ENCODE measurements around the gene PYGM. TPM values are rescaled to one million over a fixed set of nuclear protein-coding genes. Genes with fewer than 3 reads are reported as not detected.
"Not testable (repeated sequence)": the region's sequence is repeated elsewhere in the genome, so short reads cannot be mapped to it uniquely, and the experiment has no call there.

PYGM gene
- total RNA-seq, 1 experiment from 2014 or later: 11.6 TPM

- no peak for DNase-seq (ENCODE audit: low spot score)
- in situ Hi-C loops (cut with HindIII; ENCODE audit: low sequenced_read_pairs): no loop called here
Observed at GRCh38 chr11:64712430-64713015, 47.3 kb downstream of the PYGM start.

DNA sequence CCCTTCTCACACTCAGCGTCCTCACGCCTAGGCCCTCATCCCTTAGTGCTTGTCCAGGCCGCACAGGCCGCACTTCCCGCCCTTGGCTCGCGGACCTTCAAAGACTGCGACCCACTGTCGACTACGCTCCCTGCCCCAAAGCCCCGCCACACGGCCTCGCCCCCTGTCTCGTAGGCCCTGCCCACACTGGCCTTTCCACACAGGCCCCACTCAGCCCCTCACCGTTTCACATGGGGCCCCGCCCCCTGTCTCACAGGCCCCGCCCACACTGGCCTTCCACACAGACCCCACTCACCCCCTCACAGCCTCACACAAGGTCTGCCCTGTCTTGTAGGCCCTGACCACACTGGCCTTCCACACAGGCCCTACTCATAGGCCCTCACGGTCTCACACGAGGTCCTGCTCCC is 47.8 kb downstream of the PYGM start:
- in situ Hi-C loops (cut with HindIII; ENCODE audit: low sequenced_read_pairs): no loop called here
- DNase-seq (ENCODE audit: low spot score): no peak

- no peak for DNase-seq (ENCODE audit: low spot score)
- in situ Hi-C loops (cut with HindIII; ENCODE audit: low sequenced_read_pairs): no loop called here
Observed at GRCh38 chr11:64711138-64711955, 48.4 kb downstream of the PYGM start.

GRCh38 chr11:64710418-64711137 is 49.2 kb downstream of the PYGM start:
- in situ Hi-C loops (cut with HindIII; ENCODE audit: low sequenced_read_pairs): no loop called here
- DNase-seq (ENCODE audit: low spot score): no peak

DNA sequence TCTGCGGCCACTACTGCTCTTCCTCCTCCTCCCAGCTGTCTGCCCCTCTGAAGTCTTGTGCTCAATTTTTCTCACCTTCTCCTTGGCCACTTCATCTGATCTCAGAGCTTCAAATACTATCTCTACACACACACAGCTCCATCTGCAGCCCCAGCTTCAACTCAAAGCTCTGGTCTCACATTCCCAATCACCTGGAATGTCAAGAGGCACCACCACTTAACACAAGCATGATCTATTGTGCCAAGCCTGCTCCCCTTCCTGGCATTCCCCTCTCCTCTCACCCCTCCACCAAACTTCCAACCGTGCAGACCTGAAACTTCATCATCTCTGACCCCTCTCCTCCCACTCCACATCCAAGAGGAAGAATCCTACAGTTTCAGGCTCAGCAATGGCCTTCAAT is 54.3 kb downstream of the PYGM start:
- in situ Hi-C loops (cut with HindIII; ENCODE audit: low sequenced_read_pairs): no loop called here
- DNase-seq (ENCODE audit: low spot score): peak; percentile 6

DNA sequence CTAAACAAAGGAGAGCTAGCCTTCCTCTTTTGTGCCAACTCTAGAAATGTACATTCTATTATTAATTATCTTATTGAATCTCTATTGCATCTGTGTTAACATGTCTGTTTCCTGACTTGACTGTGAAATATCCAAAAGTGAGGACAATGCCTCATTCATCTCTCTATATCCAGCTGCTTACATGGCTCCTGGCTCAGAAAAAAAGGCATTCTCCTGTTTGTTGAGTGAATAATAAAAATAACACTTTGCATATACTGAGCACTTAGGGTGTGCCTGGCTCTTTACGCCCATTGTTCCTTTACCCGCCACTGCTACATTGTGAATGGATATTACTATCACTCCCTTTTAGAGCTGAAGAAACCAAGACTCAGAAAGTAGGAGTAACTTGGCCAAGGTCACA is 56.7 kb downstream of the PYGM start:
- no peak for DNase-seq (ENCODE audit: low spot score)
- in situ Hi-C loops (cut with HindIII; ENCODE audit: low sequenced_read_pairs): no loop called here

- DNase-seq (ENCODE audit: low spot score); in situ Hi-C loops (cut with HindIII; ENCODE audit: low sequenced_read_pairs): not testable (repeated sequence)
Observed at GRCh38 chr11:64701956-64702355, 57.8 kb downstream of the PYGM start.

GRCh38 chr11:64698427-64698826 is 61.3 kb downstream of the PYGM start:
- DNase-seq (ENCODE audit: low spot score): no peak
- in situ Hi-C loops (cut with HindIII; ENCODE audit: low sequenced_read_pairs): no loop called here

DNA sequence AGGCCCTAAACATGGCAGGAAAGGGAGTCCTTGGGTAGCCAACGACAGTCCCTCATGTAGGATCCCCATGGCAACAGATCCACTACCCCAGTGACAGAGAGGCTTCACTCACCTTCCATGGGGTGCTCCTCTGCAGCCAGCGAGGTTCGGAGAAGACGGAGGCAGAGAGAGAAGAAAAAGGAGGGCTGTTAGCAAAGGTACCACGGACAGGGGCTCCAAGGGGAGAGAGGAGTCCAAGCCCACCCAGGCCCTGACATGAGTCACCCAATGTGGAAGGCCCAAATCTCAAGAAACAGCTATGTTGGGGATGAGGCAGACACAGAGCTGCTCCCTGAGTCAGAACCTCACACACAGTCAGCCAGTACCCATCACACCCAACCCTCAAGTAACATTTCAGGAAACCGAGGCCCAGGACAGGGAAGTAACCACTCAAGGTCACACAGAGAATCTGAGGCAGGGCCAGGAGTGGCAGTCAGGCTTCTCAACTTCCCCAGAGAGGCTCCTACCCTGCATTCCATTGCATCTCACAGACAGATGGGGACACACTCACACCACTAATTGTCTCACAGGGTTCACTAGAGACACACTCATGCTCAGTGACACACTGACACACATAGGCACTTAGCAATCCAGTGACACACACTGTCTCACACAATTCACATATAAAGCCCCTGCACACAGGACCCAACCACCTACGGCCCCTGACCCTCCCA is 62.0 kb downstream of the PYGM start:
- peak; percentile 3 for DNase-seq (ENCODE audit: low spot score)
- in situ Hi-C loops (cut with HindIII; ENCODE audit: low sequenced_read_pairs): no loop called here

Other genes with a start within 250 kb of the PYGM start
- 0.61 TPM in 1 of 2 replicates, not detected in the other for gene SLC22A11, start 204.0 kb downstream of the PYGM start, total RNA-seq (2014; rRNA removed; shearing (Covaris generic))
- not detected in 2 replicates for gene SLC22A12, start 168.8 kb downstream of the PYGM start, total RNA-seq (2014; rRNA removed; shearing (Covaris generic))
- 16.7 and 24.1 TPM in 2 replicates for gene NRXN2, start 36.8 kb downstream of the PYGM start, total RNA-seq (2014; rRNA removed; shearing (Covaris generic))
- 0.62 and 1.9 TPM in 2 replicates for gene RASGRP2, start 15.8 kb downstream of the PYGM start, total RNA-seq (2014; rRNA removed; shearing (Covaris generic))
- gene SF1, start 18.6 kb upstream of the PYGM start, total RNA-seq (2014; rRNA removed; shearing (Covaris generic)): 114 and 170 TPM in 2 replicates
- 24.7 and 26.6 TPM in 2 replicates for gene MAP4K2, start 43.2 kb upstream of the PYGM start, total RNA-seq (2014; rRNA removed; shearing (Covaris generic))
- gene MEN1, start 50.6 kb upstream of the PYGM start, total RNA-seq (2014; rRNA removed; shearing (Covaris generic)): 12.3 and 13.9 TPM in 2 replicates
- gene CDC42BPG, start 84.7 kb upstream of the PYGM start, total RNA-seq (2014; rRNA removed; shearing (Covaris generic)): 1.6 and 2.3 TPM in 2 replicates
- 25.3 and 32.4 TPM in 2 replicates for gene EHD1, start 118.6 kb upstream of the PYGM start, total RNA-seq (2014; rRNA removed; shearing (Covaris generic))
- 15.8 and 20.5 TPM in 2 replicates for gene ATG2A, start 157.2 kb upstream of the PYGM start, total RNA-seq (2014; rRNA removed; shearing (Covaris generic))
- 11.7 and 20.5 TPM in 2 replicates for gene PPP2R5B, start 164.7 kb upstream of the PYGM start, total RNA-seq (2014; rRNA removed; shearing (Covaris generic))
- 0.54 and 0.80 TPM in 2 replicates for gene GPHA2, start 175.9 kb upstream of the PYGM start, total RNA-seq (2014; rRNA removed; shearing (Covaris generic))
- not detected in 2 replicates for gene MAJIN, start 212.1 kb upstream of the PYGM start, total RNA-seq (2014; rRNA removed; shearing (Covaris generic))
- gene BATF2, start 237.0 kb upstream of the PYGM start, total RNA-seq (2014; rRNA removed; shearing (Covaris generic)): 0.37 and 4.1 TPM in 2 replicates

Data from G401 (cell line).